Measurements from ENCODE around the gene FBXL20.

FBXL20 gene

GRCh38 chr17:39416141-39416540, 14.7 kb upstream of the FBXL20 start:
- TF ChIP-seq, protein P1, sequence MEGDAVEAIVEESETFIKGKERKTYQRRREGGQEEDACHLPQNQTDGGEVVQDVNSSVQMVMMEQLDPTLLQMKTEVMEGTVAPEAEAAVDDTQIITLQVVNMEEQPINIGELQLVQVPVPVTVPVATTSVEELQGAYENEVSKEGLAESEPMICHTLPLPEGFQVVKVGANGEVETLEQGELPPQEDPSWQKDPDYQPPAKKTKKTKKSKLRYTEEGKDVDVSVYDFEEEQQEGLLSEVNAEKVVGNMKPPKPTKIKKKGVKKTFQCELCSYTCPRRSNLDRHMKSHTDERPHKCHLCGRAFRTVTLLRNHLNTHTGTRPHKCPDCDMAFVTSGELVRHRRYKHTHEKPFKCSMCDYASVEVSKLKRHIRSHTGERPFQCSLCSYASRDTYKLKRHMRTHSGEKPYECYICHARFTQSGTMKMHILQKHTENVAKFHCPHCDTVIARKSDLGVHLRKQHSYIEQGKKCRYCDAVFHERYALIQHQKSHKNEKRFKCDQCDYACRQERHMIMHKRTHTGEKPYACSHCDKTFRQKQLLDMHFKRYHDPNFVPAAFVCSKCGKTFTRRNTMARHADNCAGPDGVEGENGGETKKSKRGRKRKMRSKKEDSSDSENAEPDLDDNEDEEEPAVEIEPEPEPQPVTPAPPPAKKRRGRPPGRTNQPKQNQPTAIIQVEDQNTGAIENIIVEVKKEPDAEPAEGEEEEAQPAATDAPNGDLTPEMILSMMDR (IDR thresholded peaks at IDR 0.05; ENCODE audit: low read length, missing control alignments) = no peak
- no peak overlapping the region for H3K4me3 ChIP-seq (replicated peaks; ENCODE audit: low read depth, low read length)
- DNase-seq (ENCODE audit: low read depth) = no peak

DNA sequence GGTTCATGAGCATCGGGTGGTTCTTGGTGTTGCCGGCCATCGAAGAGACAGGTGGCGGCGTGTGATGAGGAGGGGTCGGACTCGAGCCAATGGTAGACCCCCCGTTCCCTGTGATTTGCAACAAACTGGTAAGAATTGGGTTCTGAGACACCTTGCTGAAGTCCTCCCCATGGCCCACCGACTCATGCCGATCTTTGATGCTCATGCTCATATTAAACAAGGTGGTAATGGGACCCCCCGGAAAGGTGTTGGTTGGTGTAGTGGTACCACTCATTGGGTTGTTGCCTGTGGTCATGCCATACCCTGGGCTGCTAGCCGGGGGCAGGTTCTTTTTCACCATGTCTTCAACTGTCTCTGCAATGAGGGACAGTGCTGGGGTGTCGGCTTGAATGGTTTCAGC, 8.9 kb upstream of the FBXL20 start:
- TF ChIP-seq, protein P1 (IDR thresholded peaks at IDR 0.05; ENCODE audit: low read length, missing control alignments) = no peak
- H3K4me3 ChIP-seq (replicated peaks; ENCODE audit: low read depth, low read length) = no peak overlapping the region
- no peak for DNase-seq (ENCODE audit: low read depth)

- TF ChIP-seq, protein P1 (IDR thresholded peaks at IDR 0.05; ENCODE audit: low read length, missing control alignments) = no peak
- no peak for DNase-seq (ENCODE audit: low read depth)
- no peak overlapping the region for H3K4me3 ChIP-seq (replicated peaks; ENCODE audit: low read depth, low read length)
Measured at GRCh38 chr17:39408360-39408759, 6.9 kb upstream of the FBXL20 start.

DNA sequence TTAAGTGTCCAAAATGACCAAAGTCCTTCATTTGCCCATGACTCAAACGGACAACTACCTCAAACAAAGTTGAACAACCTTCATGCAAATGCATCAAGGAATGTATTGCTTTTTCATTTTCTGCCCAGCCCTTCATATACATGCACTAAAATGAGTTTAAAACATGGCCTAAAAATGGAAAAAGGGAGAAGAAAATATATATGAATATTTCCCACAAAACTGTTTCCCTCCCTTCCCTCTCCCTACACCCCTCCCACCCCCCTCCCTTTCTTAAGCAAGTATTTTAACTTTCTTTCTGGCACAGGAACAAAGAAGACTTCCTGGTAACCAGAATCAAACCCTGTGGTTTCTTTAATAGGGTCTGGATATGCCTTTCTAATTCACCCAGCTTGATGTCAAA, 5.5 kb upstream of the FBXL20 start:
- TF ChIP-seq, protein P1 (IDR thresholded peaks at IDR 0.05; ENCODE audit: low read length, missing control alignments) = no peak
- no peak for DNase-seq (ENCODE audit: low read depth)
- H3K4me3 ChIP-seq (replicated peaks; ENCODE audit: low read depth, low read length) = no peak overlapping the region

GRCh38 chr17:39405436-39405835, 4.0 kb upstream of the FBXL20 start:
- H3K4me3 ChIP-seq (replicated peaks; ENCODE audit: low read depth, low read length) = no peak overlapping the region
- DNase-seq (ENCODE audit: low read depth) = no peak
- TF ChIP-seq, protein P1 (IDR thresholded peaks at IDR 0.05; ENCODE audit: low read length, missing control alignments) = no peak

GRCh38 chr17:39404542-39405378, 3.3 kb upstream of the FBXL20 start:
- TF ChIP-seq, protein P1 (IDR thresholded peaks at IDR 0.05; ENCODE audit: low read length, missing control alignments) = peak; percentile 3
- DNase-seq (ENCODE audit: low read depth) = peak; percentile 86
- no peak overlapping the region for H3K4me3 ChIP-seq (replicated peaks; ENCODE audit: low read depth, low read length)

Measured in fibroblast of pulmonary artery (primary cell).